Ascending aorta (tissue), 2 donors: ENCODE results near the gene AK3. TPM values are rescaled to one million over a fixed set of nuclear protein-coding genes. Genes with fewer than 3 reads are reported as not detected.

Experiments used
- DNase-seq, 2 donors: peaks; one replicate each; pipeline ENCODE4 v3.0.0-alpha.2; 2019; ENCODE audit warnings: low spot score in 2 of 2
- H3K27ac ChIP-seq, 2 donors: fragments of 200-600 bp; sonication (generic); one replicate each; pipeline ENCODE4 v1.5.1; 2016 to 2017; ENCODE audit warnings: mild to moderate bottlenecking in 1 of 2
- H3K27me3 ChIP-seq: fragments of 200-600 bp; sonication (generic); one replicate; pipeline ENCODE4 v1.5.1; 2017
- H3K36me3 ChIP-seq, 2 donors: fragments of 200-600 bp; sonication (generic); one replicate each; pipeline ENCODE4 v1.5.1; 2016
- H3K4me1 ChIP-seq, 2 donors: fragments of 200-600 bp; sonication (generic); one replicate each; pipeline ENCODE4 v1.5.1; 2016 to 2017; ENCODE audit warnings: mild to moderate bottlenecking in 1 of 2
- H3K4me3 ChIP-seq, 2 donors: fragments of 200-600 bp; sonication (generic); one replicate each; pipeline ENCODE4 v1.5.1; 2016 to 2017; ENCODE audit warnings: mild to moderate bottlenecking in 1 of 2
- H3K9me3 ChIP-seq, 2 donors: fragments of 200-600 bp; sonication (generic); one replicate each; pipeline ENCODE4 v1.5.1; 2016
- CTCF ChIP-seq, 3 experiments: fragments of 200-600 bp in 2 of 3; fragments of 450-650 bp in 1 of 3; sonication (generic) in 2 of 3; IDR thresholded peaks; one replicate each; pipeline ENCODE4 v1.5.1; 2016 to 2019; ENCODE audit warnings: antibody characterized with exemption in 3 of 3, mild to moderate bottlenecking in 1 of 3, moderate library complexity in 1 of 3
- intact Hi-C: fragments of 100-400 bp; cut with DNase I; formaldehyde crosslinking; loops from one replicate; pipeline ENCODE4 v1.15.1; 2023
- total RNA-seq: library from RNA; depleted of rRNA; stranded (reverse); fragments of >200 nt; gene quantifications from one replicate; pipeline ENCODE4 v1.1.0, GENCODE V29; 2016

Gene AK3
- total RNA-seq, 1 donor from 2014 or later: 37.1 TPM

- H3K4me3 ChIP-seq: no peak overlapping the region
- H3K36me3 ChIP-seq: peaks cover 35 to 46% of the 10 kb centered on the region in 2 donors
- no peaks in the 10 kb centered on the region for H3K4me1 ChIP-seq
- intact Hi-C loops: no loop called here
- no peak overlapping the region for H3K27ac ChIP-seq
- TF ChIP-seq CTCF (IDR thresholded peaks at IDR 0.05): no peak
- no peaks in the 10 kb centered on the region for H3K9me3 ChIP-seq
- DNase-seq: no peak
- H3K27me3 ChIP-seq: no peaks in the 10 kb centered on the region
Measured at GRCh38 chr9:4721736-4722135, 19.3 kb downstream of the AK3 start.

- H3K27me3 ChIP-seq: no peaks in the 10 kb centered on the region
- no peaks in the 10 kb centered on the region for H3K9me3 ChIP-seq
- H3K4me3 ChIP-seq: no peak overlapping the region
- DNase-seq: no peak
- no peak overlapping the region for H3K27ac ChIP-seq
- TF ChIP-seq CTCF (IDR thresholded peaks at IDR 0.05): no peak
- intact Hi-C loops: no loop called here
- peaks cover 38 to 52% of the 10 kb centered on the region in 2 donors for H3K36me3 ChIP-seq
- H3K4me1 ChIP-seq: no peaks in the 10 kb centered on the region
Measured at GRCh38 chr9:4718911-4719310, 22.1 kb downstream of the AK3 start.

GRCh38 chr9:4717815-4718214, 23.2 kb downstream of the AK3 start:
- no peaks in the 10 kb centered on the region for H3K27me3 ChIP-seq
- H3K9me3 ChIP-seq: no peaks in the 10 kb centered on the region
- intact Hi-C loops: no loop called here
- H3K4me1 ChIP-seq: no peaks in the 10 kb centered on the region
- H3K36me3 ChIP-seq: peaks cover 38 to 60% of the 10 kb centered on the region in 2 donors
- H3K27ac ChIP-seq: no peak overlapping the region
- DNase-seq: no peak
- no peak for TF ChIP-seq CTCF (IDR thresholded peaks at IDR 0.05)
- H3K4me3 ChIP-seq: no peak overlapping the region

- no peaks in the 10 kb centered on the region for H3K4me1 ChIP-seq
- H3K4me3 ChIP-seq: no peak overlapping the region
- TF ChIP-seq CTCF (IDR thresholded peaks at IDR 0.05): no peak
- DNase-seq: no peak
- no peaks in the 10 kb centered on the region for H3K27me3 ChIP-seq
- intact Hi-C loops: no loop called here
- no peaks in the 10 kb centered on the region for H3K9me3 ChIP-seq
- peaks cover 28 to 48% of the 10 kb centered on the region in 2 donors for H3K36me3 ChIP-seq
- no peak overlapping the region for H3K27ac ChIP-seq
Measured at GRCh38 chr9:4716163-4716562, 24.8 kb downstream of the AK3 start.

GRCh38 chr9:4714266-4715016, 26.6 kb downstream of the AK3 start:
- H3K27ac ChIP-seq: no peak overlapping the region
- no peak for DNase-seq
- no peak for TF ChIP-seq CTCF (IDR thresholded peaks at IDR 0.05)
- no peaks in the 10 kb centered on the region for H3K4me1 ChIP-seq
- H3K9me3 ChIP-seq: no peaks in the 10 kb centered on the region
- no peak overlapping the region for H3K4me3 ChIP-seq
- intact Hi-C loops: no loop called here
- no peaks in the 10 kb centered on the region for H3K27me3 ChIP-seq
- peaks cover 31 to 49% of the 10 kb centered on the region in 2 donors for H3K36me3 ChIP-seq
